Measurements from ENCODE around the gene GRM1. TPM values are rescaled to one million over a fixed set of nuclear protein-coding genes. Genes with fewer than 3 reads are reported as not detected.

The GRM1 gene
- total and polyA plus RNA-seq, 2 donors (not counting 3 experiments of a cell fraction or from before 2014, with no cell fraction given): 0.07 TPM; not detected in 1

- CTCF ChIA-PET: no interaction called here
Observed at GRCh38 chr6:146200176-146200575, 171.3 kb downstream of the GRM1 start.

More at GRCh38 chr6:146200176-146200575, 171.3 kb downstream of the GRM1 start:
- no peak for DNase-seq (ENCODE audit: low read depth, low spot score)
- POLR2A ChIA-PET: no interaction called here
- Histone ChIP-seq H3K9me1 (replicated peaks; ENCODE audit: control insufficient read depth, extremely low read depth, insufficient read depth, low read length) (no peaks in the 10 kb centered on the region), H3K27ac (ENCODE audit: insufficient read depth, low read depth, low read length) (no peak overlapping the region), H3K79me2 (ENCODE audit: control insufficient read depth, insufficient read depth, low read length) (no peaks in the 10 kb centered on the region), H2AFZ (ENCODE audit: low read depth, low read length) (no peak overlapping the region), H3K4me1 (ENCODE audit: control insufficient read depth, extremely low read depth, insufficient read depth, low read length) (no peaks in the 10 kb centered on the region), H3K9me3 (replicated peaks; ENCODE audit: control insufficient read depth, insufficient read depth, low read length) (no peaks in the 10 kb centered on the region), H3K36me3 (ENCODE audit: control insufficient read depth in 2 of 2, extremely low read depth in 1 of 2, insufficient read depth in 2 of 2, low read length in 2 of 2) (no peaks in the 10 kb centered on the region), H3K4me2 (ENCODE audit: insufficient read depth, low read length) (no peak overlapping the region), H3K4me3 (replicated peaks in 1 of 3; ENCODE audit: insufficient read depth in 1 of 3, low read depth in 1 of 3, low read length in 3 of 3) (no peak overlapping the region), H3K9ac (replicated peaks; ENCODE audit: extremely low read depth, insufficient read depth, low read length) (no peak overlapping the region), H4K20me1 (replicated peaks; ENCODE audit: control insufficient read depth, extremely low read depth, insufficient read depth, low read length) (no peaks in the 10 kb centered on the region), H3K27me3 (ENCODE audit: control insufficient read depth in 2 of 2, insufficient read depth in 2 of 2, low read length in 2 of 2) (no peaks in the 10 kb centered on the region)
- intact Hi-C loops (cut with micrococcal nuclease) (no loop called here), dilution Hi-C loops (cut with MboI; ENCODE audit: extremely low pct_ligation_motif_present, low sequenced_read_pairs) (no loop called here)
- no TSS peak for BruUV-seq (replicated peaks)
- no peak for FAIRE-seq
- TF ChIP-seq CTCF (IDR thresholded peaks at IDR 0.05; ENCODE audit: extremely low read depth in 1 of 2, insufficient read depth in 1 of 2, low read depth in 1 of 2, low read length in 2 of 2) (no peak), GATA2 (IDR thresholded peaks at IDR 0.05; ENCODE audit: insufficient read depth, insufficient read length, low read depth, low read length) (no peak), JUN (IDR thresholded peaks at IDR 0.05; ENCODE audit: borderline replicate concordance, insufficient read depth, insufficient read length, low read depth) (no peak), FOS (IDR thresholded peaks at IDR 0.05; ENCODE audit: borderline replicate concordance, insufficient read depth, low read length) (no peak), MAX (IDR thresholded peaks at IDR 0.05; ENCODE audit: insufficient read depth, insufficient read length) (no peak), POLR2A (IDR thresholded peaks at IDR 0.05; ENCODE audit: low read depth, low read length) (no peak), EZH2 (IDR thresholded peaks at IDR 0.05; ENCODE audit: borderline replicate concordance, low read depth, low read length, severe bottlenecking) (no peak), MYC (IDR thresholded peaks at IDR 0.05; ENCODE audit: low read depth, low read length) (no peak), POLR2AphosphoS5 (IDR thresholded peaks at IDR 0.05; ENCODE audit: insufficient read depth, low read depth, low read length) (no peak)

All from endothelial cell of umbilical vein (primary cell).